T-helper 1 cell treated with Interleukin-12 subunit alpha and Interleukin-12 subunit beta and Interleukin-4 antibody, amounts not matched to agents 30 μg/mL and 1 μg/mL, for 36 hours (primary cell): ENCODE measurements around the gene TAP2.
A peak's percentile ranks its signal among the peaks of the same experiment; 100 is the strongest.

Source experiments
- H3K27ac Mint-ChIP-seq: one replicate; pipeline ENCODE4 v1.8.0; 2021; ENCODE audit warnings: mild to moderate bottlenecking, mixed read lengths
- H3K27me3 Mint-ChIP-seq: one replicate; pipeline ENCODE4 v1.8.0; 2021; ENCODE audit warnings: low read depth, mixed read lengths
- H3K36me3 Mint-ChIP-seq: one replicate; pipeline ENCODE4 v1.8.0; 2021; ENCODE audit warnings: low read depth, mixed read lengths
- H3K4me1 Mint-ChIP-seq: one replicate; pipeline ENCODE4 v1.8.0; 2021; ENCODE audit warnings: low read depth, mixed read lengths
- H3K4me3 Mint-ChIP-seq: one replicate; pipeline ENCODE4 v1.8.0; 2021; ENCODE audit warnings: mild to moderate bottlenecking, moderate library complexity, mixed read lengths
- H3K9me3 Mint-ChIP-seq: one replicate; pipeline ENCODE4 v1.8.0; 2021; ENCODE audit warnings: mixed read lengths

Gene TAP2

DNA sequence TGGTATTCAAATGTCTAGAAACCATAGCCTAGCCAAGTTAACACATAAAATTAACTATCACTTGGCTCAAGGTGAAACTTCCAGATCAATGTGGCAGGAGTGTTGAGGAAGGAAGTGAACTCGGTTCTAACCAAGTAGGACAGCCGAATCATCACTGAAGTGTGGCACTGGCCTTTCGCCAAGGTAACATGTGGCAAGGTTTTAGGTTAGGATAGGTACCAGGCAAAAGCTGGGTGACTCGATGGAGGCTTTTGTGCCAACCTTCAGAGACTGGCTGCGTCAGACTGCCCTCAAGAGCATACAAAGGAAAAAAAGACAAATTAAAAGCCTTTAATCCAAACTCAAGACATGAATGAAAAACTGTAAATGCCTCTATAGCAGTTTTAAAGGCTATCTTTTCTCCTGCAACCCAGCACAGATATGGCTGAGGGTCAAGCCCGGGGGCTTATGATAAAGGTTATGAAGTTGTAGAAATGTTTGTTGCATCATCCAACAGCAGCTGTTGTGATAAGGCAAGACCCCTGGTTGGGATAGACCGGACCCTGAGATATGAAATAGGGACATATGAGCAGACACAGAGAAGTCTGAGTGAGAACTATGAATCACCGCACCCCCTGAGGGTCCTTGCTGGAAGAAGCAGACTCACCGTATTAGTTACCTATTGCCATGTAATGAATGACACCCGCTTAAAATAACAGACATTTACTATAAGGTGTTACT lies 27.3 kb upstream of the TAP2 start:
- H3K27ac Mint-ChIP-seq: peak overlapping the region; percentile 36

DNA sequence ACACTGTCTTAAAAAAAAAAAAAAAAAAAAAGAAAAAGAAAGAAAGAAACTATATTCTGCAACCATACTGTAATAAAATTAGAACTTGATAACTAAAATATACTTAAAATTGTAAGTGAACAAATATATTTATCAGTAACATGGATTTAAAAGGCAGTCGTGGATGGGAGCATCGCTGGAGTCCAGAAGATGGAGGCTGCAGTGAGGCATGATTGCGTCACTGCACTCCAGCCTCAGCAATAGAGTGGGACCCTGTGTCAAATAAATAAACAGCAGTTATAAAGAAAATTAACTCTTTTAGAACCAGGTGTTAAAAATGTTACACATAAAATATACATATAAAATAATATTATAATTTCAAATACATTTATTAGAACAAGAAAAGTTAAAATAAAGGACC lies 24.2 kb upstream of the TAP2 start:
- Mint-ChIP-seq H3K9me3 (no peaks in the 10 kb centered on the region), H3K27ac (no peak overlapping the region), H3K4me3 (no peak overlapping the region), H3K36me3 (peaks cover 44% of the 10 kb centered on the region), H3K4me1 (peaks cover 56% of the 10 kb centered on the region), H3K27me3 (no peaks in the 10 kb centered on the region)

More for the DNA sequence above, 27.3 kb upstream of the TAP2 start:
- Mint-ChIP-seq H3K36me3 (peaks cover 19% of the 10 kb centered on the region), H3K4me1 (peaks cover 35% of the 10 kb centered on the region), H3K4me3 (no peak overlapping the region), H3K27me3 (peaks cover 5% of the 10 kb centered on the region), H3K9me3 (no peaks in the 10 kb centered on the region)

DNA sequence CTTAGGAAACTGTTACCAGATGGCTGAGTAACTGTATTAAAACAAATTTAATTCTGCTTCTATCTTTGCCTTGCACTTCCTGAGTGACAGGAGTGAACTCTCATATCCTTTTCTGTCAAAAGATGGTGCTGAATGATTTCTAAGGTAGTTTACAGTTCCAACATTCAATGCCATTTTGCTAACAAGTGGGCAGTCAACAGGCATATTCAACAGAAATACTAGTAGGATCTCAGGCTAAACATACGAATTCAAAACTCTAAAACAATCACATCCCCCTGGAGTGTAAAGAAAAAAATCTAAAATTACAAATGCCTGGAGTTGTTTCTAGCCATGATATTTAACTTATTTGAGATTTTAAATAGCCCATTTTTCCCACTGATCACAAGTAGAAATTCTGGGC lies 22.1 kb upstream of the TAP2 start:
- Mint-ChIP-seq H3K9me3 (no peaks in the 10 kb centered on the region), H3K36me3 (peaks cover 60% of the 10 kb centered on the region), H3K27ac (peak overlapping the region; percentile 26), H3K27me3 (no peaks in the 10 kb centered on the region), H3K4me1 (peaks cover 51% of the 10 kb centered on the region), H3K4me3 (no peak overlapping the region)

DNA sequence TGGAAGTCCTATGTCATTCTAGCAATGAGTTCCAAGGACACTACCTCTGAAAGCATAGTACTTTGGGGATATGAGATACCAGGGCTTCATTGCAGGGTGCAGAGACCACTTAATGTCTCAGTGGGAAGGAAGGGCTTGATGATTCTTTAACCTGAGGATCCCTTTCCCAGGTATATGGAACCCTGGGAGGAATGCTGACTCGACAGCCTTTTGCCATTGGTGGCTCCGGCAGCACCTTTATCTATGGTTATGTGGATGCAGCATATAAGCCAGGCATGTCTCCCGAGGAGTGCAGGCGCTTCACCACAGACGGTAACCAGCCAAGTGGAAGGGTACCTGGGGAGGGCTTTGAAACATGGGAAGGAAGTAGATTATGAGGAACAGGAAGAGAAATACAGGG lies 19.7 kb upstream of the TAP2 start:
- Mint-ChIP-seq H3K4me1 (peaks cover 48% of the 10 kb centered on the region), H3K36me3 (peaks cover 71% of the 10 kb centered on the region), H3K4me3 (no peak overlapping the region), H3K27me3 (no peaks in the 10 kb centered on the region), H3K27ac (peak overlapping the region; percentile 4), H3K9me3 (no peaks in the 10 kb centered on the region)

DNA sequence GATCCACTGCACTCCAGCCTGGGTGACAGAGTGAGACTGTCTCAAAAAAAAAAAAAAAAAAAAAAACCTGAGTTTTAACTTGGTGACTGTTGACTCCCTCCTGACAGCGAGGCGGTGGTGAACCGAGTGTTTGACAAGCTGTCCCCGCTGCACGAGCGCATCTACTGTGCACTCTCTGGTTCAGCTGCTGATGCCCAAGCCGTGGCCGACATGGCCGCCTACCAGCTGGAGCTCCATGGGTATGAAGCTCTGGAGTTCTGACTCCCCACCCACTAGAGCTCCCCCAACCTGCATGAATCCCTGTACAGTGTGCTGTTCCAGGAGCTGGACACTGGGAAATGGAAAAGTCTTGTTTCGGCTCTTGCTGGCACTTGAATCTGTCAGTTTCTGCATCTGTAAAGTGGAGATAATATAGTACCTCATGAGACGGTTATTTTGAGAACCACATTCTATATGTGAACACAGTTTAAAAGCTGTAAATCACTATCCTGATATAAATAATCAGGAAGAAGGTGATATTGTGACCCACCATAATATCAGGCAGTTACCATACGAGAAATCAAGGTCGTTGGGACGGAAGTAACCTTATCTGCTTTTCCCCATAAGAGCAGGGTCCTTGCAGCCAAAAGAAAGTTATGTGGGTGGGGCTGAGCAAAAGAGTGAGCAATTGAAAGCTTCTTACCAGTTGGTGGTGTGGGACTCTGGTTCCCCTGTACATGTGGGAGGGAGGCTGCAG lies 18.8 kb upstream of the TAP2 start:
- peak overlapping the region; percentile 23 for H3K27ac Mint-ChIP-seq

DNA sequence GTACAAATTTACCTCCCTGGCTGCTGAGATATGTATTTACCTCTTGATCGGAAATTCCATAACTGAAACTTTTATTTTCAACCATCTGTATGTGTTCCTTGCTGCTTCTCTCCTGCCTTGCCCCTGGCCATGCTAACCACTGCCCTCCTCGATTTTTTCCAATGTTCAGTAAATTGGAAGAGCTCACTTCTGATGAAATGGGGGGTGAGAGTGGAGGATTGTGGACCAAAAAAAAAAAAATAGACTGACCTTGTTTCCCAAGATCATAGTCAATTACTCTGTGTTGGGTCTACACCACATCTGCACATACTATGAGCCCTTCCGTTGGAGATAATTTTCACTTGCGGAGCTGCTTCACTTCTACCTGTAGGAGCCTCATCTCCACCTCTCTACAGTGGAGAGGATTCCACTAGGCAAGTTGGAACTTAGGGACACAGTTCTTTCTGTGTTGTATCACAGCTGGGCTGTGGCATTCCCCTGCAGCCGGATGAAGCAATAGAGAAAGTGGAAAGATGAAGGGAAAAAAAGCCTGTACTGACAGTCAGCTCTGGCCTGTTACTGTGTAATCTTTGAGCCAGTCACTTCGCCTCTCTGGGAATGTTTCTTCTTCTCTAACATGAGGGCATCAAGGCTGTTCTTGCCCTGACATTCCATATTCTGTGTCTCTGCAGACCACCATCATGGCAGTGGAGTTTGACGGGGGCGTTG lies 17.1 kb upstream of the TAP2 start:
- H3K4me1 Mint-ChIP-seq: peaks cover 54% of the 10 kb centered on the region
- peaks cover 78% of the 10 kb centered on the region for H3K36me3 Mint-ChIP-seq
- H3K4me3 Mint-ChIP-seq: peak overlapping the region; percentile 95
- no peaks in the 10 kb centered on the region for H3K27me3 Mint-ChIP-seq
- no peaks in the 10 kb centered on the region for H3K9me3 Mint-ChIP-seq
- H3K27ac Mint-ChIP-seq: peak overlapping the region; percentile 99

More for the DNA sequence above, 18.8 kb upstream of the TAP2 start:
- Mint-ChIP-seq H3K27me3 (no peaks in the 10 kb centered on the region), H3K36me3 (peaks cover 74% of the 10 kb centered on the region), H3K9me3 (no peaks in the 10 kb centered on the region), H3K4me3 (peak overlapping the region; percentile 12), H3K4me1 (peaks cover 45% of the 10 kb centered on the region)

DNA sequence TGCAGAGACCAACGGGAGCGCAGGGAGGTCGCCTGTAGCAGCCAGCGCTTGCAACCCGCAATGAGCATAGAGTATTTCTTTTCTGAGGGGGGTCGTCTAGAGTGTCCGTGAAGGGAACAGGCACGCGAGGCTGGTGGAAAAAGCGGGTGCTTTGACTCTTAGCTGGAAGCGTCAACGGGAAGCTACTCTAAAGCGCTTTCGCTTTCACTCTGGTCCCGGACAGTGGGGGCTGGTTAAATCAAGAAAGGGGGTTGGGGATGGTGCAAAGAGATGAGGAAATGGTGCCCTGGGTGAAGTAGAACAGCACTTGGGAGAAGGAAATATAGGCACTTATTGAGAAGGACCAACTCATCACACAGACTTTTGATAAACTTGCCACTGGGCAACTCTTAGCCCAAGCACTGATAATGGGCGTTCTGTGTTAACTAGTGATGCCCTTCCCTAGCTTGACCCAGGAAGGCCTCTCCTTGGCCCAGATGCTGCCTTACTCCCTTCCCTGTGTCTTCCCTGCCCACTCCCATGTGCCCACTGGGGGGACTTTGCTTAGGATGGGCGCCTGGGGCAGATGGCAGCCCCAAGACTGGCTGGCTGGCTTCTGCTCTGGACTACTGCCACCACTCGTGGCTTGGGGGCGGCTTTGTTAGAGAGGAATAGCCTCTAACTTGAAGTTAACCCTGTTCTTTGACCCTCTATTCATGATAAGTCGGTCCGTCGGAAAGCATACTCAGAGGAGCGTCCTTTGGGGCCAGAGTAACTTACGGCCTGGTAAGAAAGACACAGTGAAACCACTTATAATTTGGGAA lies 16.0 kb upstream of the TAP2 start:
- H3K27ac Mint-ChIP-seq: peak overlapping the region; percentile 99
- H3K9me3 Mint-ChIP-seq: no peaks in the 10 kb centered on the region
- peaks cover 59% of the 10 kb centered on the region for H3K4me1 Mint-ChIP-seq
- peak overlapping the region; percentile 95 for H3K4me3 Mint-ChIP-seq
- H3K36me3 Mint-ChIP-seq: peaks cover 81% of the 10 kb centered on the region
- no peaks in the 10 kb centered on the region for H3K27me3 Mint-ChIP-seq

DNA sequence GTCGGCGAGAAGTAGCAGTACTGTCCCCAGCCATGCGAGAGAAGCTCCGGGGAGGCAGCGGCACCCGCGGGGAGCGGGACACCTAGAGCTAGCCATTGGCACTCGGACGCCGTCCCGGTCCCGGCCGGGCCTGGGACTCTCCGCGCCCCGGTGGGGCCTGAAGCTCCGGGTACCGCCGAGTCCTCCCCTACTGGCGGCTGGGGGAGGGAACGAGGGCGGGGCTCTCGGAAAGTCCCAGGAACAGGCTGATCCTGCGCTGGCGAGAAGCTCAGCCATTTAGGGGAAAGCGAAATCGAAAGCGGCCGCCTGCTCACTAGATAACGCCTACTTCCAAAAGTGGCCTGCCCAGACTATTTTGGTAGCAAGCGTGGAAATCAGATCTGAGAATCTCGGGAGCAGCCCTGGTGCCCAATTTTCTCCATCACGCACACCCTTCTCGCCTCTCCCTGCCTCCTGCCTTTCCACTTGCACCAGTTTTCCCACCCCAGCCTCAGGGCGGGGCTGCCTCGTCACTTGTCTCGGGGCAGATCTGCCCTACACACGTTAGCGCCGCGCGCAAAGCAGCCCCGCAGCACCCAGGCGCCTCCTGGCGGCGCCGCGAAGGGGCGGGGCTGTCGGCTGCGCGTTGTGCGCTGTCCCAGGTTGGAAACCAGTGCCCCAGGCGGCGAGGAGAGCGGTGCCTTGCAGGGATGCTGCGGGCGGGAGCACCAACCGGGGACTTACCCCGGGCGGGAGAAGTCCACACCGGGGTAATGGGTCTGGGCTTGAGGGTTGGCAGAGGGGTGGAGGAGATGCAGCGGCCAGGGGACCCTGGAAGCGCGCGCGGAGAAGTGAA lies 15.2 kb upstream of the TAP2 start, which contains the start of the genes PSMB9 and TAP1:
PSMB9 (plus strand) TSS at position 652 of the 835 bp plus-strand sequence; CDS start at position 690, 38 bp downstream.
TAP1 (minus strand) TSS at position 164 of the 835 bp plus-strand sequence; CDS start at position 96, 68 bp downstream.
- Mint-ChIP-seq H3K4me3 (peak within 1 kb of the TSS; percentile 95), H3K9me3 (no peaks in the 10 kb centered on the region), H3K4me1 (peaks cover 57% of the 10 kb centered on the region), H3K27ac (peak within 1 kb of the TSS; percentile 99), H3K36me3 (peaks cover 79% of the 10 kb centered on the region), H3K27me3 (no peaks in the 10 kb centered on the region)

DNA sequence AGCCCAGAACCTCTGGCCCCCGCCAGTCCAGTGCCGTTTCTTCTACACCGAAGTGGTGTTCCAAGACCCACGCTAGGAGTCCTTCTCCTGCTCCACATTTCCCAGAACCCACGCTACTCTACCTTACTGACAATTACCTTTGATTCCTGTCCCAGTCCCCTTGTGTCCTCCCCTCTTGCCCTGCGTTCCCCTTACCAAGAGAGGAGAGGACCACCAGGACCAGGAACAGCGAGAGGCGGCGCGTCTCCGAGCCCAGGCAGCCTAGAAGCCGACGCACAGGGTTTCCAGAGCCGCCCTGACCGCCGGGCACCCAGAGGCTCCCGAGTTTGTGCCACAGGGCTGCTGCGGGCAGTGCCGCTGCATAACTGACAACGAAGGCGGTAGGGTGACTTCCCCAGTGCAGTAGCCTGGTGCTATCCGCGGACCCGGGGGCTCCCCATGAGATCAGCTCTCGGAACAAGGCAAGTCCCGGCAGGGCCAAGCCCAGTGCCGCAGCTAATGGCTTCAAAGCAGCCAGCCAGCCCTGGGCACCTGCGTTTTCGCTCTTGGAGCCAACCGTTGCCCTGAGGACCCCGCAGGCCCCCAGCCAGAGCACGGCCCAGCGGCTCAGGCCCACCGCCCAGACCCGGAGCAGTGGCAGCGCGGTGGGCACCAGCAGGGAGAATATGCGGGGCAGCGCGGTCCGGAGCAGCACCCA lies 14.5 kb upstream of the TAP2 start:
- Mint-ChIP-seq H3K27ac (peak overlapping the region; percentile 92), H3K36me3 (peaks cover 79% of the 10 kb centered on the region), H3K4me1 (peaks cover 58% of the 10 kb centered on the region), H3K9me3 (no peaks in the 10 kb centered on the region), H3K27me3 (no peaks in the 10 kb centered on the region), H3K4me3 (peak overlapping the region; percentile 95)

DNA sequence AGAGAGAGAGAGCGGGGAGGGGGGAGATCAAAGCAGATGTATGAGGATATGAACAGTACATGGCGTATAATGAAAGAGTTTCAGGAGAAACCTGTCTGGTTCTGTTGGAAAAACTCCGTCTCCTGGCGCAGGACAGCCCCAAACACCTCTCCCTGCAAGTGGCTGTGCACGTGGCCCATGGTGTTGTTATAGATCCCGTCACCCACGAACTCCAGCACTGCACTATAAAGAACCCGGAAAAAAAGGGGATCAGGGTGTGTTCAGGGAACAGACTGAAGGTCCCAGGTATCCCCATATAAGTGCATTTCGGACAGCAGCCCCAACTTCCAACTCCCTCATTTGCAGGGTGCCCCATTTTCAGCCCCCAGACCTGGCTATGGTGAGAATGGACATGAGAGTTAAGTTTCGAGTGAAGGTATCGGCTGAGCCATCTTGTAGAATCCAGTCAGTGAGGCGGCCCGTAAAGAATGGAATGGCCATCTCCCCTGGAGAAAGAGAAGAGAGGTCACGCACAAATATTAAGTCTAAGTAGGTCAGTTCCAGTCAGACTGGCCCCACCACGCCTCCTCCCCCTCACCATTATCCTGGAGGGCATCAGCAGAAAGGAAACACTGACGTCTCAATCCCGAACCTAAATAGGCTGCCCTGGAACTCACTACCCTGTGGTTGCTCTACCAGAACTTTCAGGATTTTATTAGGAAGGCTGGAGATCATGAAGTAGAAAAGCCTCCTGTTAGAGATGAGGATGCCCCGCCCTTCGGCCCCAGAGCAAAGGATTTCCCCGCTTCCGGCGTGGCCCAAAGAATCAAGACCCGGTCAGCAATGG lies 13.7 kb upstream of the TAP2 start:
- peaks cover 58% of the 10 kb centered on the region for H3K4me1 Mint-ChIP-seq

DNA sequence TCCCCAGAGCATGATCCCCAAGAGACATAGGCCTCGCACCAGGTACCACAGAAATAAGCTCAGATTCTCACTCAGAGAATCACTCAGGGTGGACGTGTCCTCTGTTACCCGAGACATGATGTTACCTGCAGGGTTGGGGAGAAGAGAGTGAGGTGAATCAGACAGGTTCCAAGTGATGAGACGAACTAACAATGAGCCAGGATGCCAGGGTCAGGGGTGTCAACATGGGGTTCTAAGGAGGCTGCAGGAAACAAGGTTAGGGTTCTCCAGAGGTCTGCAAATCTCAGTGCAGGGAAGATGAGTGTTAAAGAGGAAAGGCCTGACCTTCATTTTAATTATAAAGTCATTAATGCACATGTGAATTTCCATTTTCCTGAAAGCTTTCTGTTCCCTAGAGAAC lies 12.5 kb upstream of the TAP2 start:
- peaks cover 82% of the 10 kb centered on the region for H3K36me3 Mint-ChIP-seq
- H3K9me3 Mint-ChIP-seq: no peaks in the 10 kb centered on the region
- H3K4me1 Mint-ChIP-seq: peaks cover 62% of the 10 kb centered on the region
- H3K27ac Mint-ChIP-seq: peak overlapping the region; percentile 92
- no peaks in the 10 kb centered on the region for H3K27me3 Mint-ChIP-seq
- peak overlapping the region; percentile 95 for H3K4me3 Mint-ChIP-seq

More for the DNA sequence above, 13.7 kb upstream of the TAP2 start:
- H3K27ac Mint-ChIP-seq: peak overlapping the region; percentile 92
- peaks cover 79% of the 10 kb centered on the region for H3K36me3 Mint-ChIP-seq
- no peaks in the 10 kb centered on the region for H3K27me3 Mint-ChIP-seq
- H3K9me3 Mint-ChIP-seq: no peaks in the 10 kb centered on the region
- H3K4me3 Mint-ChIP-seq: peak overlapping the region; percentile 95

DNA sequence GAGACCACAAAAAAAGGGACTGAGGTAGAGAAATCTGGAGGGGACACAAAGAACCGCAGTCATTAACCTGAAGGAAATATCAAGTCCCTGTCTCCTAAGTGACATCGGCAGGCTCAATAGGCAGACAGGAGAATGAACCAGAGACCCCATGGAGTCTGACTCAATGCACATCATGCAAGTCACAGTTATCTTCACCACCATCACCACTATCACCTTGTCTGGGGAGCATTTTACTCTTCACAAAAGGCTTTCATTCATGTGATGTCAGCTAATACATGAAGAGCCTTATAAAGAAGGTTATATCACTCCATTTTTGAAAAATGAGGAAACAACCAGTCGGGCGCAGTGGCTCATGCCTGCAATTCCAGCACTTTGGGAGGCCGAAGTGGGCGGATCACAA lies 10.6 kb upstream of the TAP2 start:
- H3K27me3 Mint-ChIP-seq: no peaks in the 10 kb centered on the region
- H3K36me3 Mint-ChIP-seq: peaks cover 84% of the 10 kb centered on the region
- H3K9me3 Mint-ChIP-seq: no peaks in the 10 kb centered on the region
- peak overlapping the region; percentile 66 for H3K27ac Mint-ChIP-seq
- peaks cover 69% of the 10 kb centered on the region for H3K4me1 Mint-ChIP-seq
- peak overlapping the region; percentile 65 for H3K4me3 Mint-ChIP-seq
